AG08395 (cell line): ENCODE results near the gene THSD4.

ENCODE experiments used
- DNase-seq: peaks from one replicate; pipeline ENCODE4 v3.0.0; 2012; ENCODE audit warnings: mixed read lengths, low spot score

Gene THSD4

DNA sequence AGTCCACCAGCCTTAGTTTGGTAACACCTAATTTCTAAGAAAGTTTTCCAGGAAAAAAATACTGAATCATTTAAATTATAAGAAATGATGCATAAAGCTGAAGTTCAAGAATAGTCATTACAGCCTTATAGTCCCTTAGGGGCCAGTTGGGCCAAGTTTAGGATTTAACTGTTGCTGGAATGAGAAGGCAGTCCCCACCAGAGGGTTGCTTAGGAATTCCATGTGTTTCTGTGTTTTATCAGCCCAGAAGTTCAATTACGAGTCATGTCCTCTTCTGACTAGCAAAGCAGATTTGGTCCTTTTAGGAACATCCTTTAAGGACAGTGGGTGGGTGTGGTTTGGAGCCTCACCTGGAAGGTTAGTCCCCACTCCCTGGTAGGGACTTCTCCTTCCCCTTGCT is 638.1 kb downstream of the THSD4 start:
- peak; percentile 41 for DNase-seq

DNA sequence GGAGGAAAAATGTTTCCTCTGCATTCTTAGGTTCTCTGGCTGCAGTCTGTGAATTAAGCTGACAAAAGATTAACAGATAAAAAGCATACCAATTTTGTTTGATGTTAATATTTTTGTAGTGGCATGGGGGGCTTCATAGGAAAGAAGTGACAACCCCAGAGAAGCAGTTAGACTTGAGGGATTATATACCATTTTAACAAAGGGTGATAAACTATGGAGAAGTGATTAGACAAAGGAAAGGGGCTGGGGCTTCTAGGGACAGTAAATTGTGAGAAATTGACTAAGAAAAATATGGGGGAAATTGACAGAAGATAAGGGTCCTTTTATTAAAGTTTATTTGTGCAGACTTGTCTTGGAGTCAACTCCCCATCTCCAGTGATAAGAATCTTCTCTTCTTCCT is 639.4 kb downstream of the THSD4 start:
- no peak for DNase-seq

DNA sequence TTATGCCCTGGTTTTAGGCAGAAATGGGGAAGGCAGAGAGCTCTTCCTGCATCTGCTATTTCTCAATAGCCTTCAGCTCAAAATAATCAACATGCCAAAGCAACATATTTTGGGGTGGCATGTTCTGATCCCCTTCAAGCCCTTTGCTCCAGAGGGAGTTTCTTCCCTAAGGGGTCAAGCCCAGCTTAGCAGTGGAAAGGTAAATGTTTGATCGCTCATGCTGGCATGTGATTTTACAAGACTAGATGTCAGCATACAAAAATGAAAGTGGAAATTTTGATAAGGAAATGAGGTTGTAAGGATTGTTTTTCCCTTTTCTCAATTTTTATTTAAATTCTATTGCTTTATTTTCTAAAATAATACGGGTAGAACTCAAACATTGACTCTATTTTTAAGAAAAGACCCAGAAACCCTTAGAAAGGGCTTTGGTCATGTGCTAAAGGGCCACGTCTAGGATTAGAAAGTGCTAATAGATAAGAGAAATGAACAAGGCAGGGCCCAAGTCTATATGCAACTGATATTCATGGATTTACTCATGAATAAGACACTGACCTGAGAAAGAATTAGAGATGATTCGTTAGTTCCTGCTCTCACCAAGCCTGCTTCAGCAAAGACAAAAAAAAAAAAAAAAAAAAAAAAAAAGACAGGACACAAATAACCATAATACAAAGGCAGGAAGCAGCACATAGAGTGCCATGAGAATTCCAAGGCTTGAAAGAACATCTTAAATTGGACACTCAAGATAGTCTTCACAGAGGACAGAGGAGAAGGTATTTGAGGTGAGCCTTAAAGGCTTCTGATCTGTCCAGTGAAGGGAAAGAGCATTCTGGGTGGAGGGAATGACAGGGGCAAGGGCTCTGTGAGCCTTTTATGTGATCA is 640.1 kb downstream of the THSD4 start:
- DNase-seq = no peak

DNA sequence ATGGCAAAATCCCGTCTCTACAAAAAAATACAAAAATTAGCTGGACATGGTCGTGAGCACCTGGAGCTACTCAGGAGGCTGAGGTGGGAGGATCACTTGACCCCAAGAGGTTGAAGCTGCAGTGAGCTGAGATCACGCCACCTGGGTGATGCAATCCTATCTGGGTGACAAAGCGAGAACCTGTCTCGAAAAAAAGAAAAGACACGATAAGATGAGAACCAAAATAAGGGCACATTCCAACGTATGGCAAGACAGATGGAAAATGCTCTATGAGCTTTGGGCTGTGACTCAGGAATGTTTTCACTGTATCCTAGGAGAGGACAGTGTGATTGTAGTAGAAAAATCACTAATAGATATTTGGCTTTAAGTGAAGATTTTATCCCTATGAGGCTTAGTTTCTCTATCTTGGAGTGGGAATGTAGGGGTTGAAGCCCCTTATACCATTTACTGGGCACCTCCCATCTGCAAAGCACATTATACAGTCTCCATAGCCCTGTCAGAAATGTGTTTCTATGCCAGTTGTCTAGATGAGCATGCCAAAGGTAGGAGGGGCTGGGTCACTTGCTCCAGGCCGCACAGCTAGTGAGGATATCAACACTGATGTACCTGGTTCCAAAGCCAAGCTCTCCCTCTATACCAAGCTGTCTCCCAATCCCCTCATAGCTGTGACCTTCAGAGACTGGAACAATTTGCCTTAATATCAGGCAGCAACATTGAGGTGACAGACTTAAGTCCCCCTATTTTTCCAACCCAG is 641.5 kb downstream of the THSD4 start:
- DNase-seq = no peak

DNA sequence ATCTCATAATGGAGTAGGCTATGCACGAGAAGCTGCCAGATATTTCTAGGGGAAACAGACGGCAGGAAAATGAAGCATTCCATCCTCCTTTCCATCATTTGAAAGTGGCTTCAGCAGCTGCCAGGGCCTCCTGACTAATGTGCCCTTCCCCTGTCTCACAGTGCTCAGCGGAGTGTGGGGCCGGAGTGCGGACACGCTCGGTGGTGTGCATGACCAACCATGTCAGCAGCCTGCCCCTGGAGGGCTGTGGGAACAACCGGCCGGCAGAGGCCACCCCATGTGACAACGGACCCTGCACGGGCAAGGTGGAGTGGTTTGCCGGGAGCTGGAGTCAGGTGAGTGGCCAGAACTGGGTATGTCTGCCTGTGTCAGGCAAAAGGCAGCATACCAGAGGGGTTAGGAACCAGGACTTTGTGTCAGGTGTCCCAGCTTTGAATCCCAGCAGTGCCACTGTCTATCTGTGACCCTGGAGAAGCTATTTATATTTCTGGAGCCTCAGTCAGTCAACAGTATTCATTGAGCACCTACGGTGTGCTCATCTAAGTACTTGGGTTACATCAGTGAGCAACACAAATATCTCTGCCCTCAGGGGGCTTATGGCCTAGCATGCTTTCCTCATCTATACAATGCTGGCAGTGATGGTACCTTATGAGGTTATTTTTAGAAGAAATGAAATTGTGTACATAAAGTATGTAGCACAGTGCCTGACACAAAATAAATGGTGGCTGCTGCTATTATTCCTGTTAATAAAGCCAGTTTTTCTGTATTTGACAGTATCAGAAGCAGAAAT is 642.7 kb downstream of the THSD4 start:
- no peak for DNase-seq

DNA sequence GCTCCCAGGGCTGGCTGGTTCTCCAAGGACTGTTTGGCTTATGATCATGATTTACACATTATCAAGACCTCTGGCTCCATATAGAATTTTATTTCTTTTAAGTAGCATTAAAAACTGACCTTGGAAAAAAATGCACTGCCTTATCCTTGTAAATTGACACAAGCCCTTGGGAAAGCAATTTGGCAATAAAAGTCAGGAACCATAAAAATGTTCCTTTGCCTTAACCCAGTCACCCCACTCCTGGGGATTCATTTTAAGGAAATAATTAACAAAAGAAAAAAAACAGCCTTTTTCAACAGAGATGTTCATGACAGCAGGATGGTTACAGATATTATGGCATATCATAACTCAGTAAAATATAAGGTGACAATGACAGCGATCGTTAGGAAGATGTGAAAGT is 643.4 kb downstream of the THSD4 start:
- no peak for DNase-seq

DNA sequence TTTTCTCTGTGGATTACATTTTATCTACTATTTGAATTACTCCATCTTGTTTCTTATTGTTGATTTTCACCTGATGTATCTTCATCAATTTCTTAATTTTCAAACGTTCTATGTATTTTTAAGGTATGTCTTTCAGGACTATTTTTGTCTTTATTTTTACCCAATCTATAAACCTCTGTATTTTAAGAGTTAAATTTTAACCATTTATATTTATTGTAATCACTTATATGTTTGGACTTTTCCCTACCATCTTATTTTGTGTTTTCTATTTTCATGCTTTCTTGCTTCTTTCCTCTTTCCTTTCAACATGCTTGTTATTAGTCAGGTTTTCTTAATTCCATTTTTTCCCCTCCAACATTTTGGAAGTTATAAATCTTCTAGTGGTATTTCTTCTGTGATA is 645.6 kb downstream of the THSD4 start:
- DNase-seq = no peak

DNA sequence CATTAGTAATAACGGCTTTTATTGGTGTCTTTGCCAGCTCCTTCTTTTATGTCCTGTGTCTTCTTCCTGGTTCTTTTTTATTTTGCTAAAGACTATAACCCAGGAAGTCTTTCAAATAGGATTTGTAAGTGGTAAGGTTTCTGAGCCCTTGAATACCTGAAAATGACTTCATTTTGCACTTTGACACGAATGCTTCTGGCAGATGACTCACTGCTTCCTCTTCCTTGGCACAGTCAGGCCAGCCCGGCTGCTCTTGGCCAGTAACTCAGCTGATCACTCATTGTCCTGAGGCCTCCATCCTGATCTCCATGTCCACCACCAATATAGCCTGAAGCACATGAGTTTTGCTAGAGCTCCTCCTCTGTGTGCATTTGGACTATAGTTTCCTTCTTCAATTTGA is 646.4 kb downstream of the THSD4 start:
- DNase-seq = peak; percentile 80

DNA sequence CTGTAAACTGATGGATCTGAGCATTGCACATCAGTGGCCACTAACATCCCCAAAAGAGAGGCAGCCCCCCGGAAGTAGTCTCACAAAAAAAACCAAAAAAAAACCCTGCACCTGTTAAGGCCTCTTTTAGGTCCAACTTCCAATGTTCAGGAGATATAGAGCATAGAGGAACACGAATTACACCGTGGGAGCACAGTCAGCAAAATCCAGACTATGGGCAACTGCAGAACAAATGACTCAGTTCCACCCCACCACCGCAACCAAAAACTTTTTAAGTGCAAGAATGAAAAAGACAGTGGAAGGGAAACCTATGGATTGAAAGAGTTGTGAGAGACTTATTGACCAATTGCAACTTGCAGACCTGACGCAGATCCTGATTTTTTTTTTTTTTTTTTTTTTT is 652.9 kb downstream of the THSD4 start:
- DNase-seq = no peak

DNA sequence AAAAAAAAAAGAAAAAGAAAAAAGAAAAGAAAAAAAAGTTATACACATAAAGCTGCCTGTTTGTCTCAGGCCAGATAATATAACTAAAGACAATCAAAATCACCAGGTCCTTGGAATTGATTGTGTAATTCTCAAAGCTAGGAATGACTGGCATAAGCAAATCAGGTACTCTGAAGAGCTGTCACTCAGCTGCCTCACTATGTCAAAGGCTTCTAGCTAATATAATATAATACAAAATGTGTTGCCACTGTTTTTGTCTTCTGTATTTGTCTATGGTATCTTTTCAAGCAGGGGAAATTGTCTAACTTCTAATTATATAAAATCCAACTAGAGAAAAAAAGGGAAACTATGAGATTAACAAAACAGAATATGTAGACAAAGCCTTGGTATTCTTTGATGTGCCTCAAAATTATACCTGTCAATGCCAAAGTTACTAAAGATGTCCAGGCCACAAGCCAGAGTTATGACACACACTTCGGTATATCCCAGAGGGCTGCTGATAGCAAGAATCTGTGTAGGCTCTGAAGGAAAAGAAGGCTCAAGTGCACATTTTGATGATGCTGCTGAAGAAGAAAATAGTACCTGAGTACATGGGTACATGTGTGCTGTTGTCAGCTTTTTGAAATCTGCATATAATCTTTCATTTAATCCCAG is 658.1 kb downstream of the THSD4 start:
- DNase-seq = no peak

DNA sequence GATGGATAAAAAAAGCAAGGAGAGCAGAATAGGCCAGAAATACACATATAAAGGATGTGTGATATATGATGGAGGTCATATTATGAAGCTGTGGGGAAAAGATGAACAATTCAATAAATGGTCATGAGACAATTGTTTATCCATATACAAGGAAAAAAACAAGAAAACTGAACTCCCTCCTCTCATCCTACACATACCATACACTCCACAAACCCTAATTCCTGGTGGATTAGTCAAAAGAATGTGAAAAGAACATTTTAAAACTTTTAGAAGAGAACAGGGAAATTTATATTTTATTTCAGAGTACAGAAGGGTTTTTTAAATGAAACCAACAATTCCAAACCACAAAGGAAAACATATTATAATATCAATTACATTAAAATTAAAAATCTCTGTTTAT is 660.6 kb downstream of the THSD4 start:
- DNase-seq = no peak

DNA sequence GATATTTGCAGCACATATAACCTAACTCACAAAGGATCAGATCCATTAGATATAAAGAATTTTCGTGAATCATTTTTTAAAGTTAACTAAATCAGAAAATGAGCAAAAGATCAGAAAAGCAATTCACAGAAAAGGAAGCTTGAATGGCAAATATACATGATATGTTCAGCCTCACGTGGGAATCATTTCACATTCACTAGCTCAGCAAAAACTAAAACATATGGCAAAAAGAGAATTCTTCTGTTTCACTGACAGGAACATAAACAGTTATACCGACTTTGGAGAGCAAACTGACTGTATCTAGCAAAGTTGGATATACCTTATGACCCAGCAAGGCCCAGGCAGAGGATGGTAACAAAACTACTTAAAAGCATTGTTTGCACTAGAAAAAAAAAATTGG is 661.0 kb downstream of the THSD4 start:
- DNase-seq = no peak

DNA sequence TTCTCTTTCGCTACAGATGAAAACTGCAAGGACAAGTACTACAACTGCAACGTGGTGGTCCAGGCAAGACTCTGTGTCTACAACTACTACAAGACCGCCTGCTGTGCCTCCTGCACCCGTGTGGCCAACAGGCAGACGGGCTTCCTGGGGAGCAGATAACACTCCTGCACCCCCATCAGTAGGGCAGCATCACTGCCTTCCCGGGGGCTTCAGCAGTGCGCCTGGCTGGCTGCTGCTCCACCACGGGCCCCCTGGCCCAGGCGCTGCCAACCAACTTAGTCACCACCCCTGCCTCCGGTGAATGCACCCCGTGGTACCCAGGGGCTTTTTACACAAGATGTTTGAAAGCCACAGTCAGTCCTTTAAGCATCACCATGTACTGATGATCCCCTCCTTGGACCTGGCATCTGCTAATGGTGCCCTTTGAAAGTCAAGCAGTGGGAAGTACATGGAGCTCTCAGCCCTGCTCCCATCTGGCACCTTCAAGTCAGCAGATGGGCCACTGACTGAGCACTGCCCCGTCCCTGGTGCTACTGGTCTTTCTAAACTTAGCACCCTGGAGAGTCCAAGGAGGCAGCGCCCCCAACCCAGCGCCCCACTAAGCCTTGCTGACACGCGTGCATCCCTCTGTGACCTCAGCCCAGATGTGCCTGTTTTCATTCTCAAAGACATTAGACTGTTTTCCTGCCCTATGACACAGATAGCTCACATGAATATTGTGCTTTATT is 662.1 kb downstream of the THSD4 start:
- DNase-seq = no peak

DNA sequence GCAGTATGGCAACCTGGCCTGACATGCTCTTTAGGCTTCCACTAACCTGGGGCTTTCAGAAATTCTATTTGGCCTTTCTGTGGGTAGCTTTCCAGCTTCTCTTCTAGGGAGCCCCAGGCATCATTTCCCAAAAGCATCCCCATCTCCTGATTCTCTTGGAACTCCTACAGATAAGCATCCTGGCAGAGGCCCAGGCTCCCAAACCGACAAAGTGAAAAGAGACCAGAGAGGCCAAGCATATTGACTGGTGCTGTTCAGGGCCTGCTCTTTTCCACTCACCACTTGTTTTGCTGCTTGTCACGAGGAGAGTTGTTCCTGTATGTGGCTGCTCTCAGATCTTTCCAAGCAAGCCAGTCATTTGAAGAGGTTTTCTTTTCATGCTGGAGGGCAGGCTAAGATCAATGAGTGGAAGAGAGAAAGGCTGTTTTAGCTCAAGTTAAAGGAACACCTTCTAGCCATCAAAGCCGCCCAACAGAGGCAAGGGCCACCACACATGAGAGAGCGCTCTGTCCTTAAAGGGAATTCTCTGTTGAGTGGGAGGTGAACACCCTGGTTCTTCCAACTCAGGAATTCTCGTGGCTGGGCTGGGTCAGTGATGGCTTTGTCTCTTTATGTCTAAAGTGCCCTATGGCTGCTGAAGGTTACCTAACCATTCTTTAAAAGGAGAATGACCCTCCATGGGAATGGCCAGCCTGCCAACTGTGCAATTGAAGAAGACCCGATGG is 664.0 kb downstream of the THSD4 start:
- no peak for DNase-seq

DNA sequence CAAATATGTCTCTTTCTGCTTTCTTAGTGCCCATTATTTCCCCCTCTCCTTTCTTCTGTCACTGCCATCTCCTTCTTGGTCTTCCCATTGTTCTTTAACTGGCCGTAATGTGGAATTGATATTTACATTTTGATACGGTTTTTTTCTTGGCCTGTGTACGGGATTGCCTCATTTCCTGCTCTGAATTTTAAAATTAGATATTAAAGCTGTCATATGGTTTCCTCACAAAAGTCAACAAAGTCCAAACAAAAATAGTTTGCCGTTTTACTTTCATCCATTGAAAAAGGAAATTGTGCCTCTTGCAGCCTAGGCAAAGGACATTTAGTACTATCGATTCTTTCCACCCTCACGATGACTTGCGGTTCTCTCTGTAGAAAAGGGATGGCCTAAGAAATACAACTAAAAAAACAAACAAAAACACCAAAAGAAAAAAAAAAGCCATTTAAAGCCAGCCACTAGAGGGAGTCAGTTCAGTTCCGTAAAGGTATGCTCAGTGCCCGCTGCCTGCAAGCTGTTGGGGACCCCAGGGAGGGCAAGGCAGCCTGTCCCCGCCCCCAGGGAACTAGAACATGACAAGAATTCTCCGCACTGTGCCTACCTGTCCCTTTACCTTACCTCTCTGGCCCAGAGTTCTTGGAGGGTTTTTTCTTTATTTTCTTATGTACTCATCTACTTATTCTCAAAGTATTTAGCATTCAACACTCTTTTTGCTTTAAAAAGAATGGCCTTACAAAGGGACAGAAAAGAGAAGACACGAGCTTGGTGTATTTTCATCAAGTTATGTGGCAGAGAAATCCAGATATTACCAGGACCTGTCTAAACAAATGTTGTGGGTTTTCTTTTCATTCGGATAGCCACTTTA is 665.1 kb downstream of the THSD4 start:
- peak; percentile 44 for DNase-seq

DNA sequence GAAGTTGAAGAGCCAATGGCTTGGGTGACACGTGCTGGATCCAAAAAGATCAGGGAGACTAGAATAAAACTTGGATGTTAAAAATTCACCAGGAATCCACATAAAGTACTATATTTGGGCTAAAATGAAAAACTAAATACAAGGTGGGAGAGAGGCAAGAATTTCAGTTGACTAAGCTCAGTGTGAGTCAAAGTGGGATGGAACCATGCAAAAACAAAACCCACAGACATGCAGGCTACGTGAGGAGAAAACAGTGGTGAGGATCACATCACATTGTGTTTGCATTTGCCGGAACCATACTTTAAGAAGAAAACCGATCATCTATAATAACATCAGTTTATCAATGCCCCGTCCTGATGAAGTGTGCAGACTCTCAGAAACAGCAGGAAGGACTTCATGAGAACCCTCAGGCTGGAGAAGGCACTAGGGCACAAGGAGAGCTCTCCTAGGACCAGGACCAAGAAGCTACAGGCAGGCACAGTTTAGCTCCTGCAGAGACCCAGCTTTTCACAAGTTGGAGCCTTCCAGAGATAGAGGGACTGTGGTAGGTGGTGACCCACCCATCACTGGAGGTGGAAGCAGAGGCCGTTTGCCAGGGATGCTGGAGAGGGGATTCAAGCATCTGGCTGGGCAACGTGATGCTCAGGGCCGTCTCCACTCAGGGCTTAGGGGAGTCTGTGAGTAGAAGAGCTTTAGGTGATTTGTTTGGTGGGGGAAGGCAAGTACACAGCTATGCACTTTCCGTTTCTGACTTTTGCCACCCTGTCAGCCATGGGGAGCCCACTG is 666.1 kb downstream of the THSD4 start:
- peak; percentile 62 for DNase-seq

DNA sequence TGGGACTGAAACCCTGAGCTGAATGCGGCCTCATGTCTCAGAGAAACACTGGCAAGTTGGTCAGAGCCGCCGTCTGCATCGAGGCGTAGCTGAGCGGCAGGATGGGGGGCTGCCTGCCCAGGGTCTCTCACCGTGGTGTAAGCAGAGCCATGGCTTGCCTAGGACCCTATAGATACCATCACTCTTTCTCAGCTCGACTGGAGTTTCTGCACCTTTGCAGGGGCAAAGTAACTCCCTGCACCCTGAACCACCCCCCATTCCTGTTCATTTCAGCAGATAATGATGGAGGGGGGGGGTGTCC is 666.6 kb downstream of the THSD4 start:
- DNase-seq = no peak

DNA sequence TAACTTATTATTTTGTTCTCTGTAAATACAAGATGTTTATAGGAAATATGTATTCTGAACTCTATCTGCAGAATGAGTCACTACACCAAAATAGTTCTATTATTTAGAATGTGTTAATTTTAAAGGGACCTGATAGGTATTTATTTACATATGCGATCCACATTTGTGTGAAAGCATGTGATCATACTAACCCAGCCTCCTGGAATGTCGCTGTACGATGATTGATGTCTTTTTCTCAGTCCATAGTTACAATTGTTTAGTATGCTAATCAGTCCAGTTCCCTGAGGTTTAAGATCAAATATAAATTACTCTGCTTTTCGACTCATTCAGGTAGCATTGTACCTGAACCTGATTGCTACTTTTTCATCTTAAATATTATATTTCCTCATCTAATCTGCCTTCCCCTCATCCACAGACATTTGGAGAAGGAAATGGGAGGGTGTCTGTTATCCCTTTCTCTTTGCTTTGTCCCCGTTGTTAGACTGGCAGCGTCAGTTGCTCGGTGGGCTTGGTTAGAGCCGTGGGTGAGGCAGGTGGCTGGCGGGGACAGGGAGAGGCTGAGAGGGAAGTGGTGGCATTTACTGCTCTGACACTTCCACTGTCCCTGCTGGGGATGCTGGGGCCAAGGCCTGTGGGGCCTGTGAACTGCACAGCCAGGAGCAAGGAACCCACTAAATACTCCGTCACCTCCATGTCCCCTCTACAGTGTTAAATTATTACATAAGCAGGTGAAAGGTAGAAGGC is 667.3 kb downstream of the THSD4 start:
- no peak for DNase-seq
